HG03439 (cell line): Measurements from ENCODE around the gene POTEB3.
"Not testable (repeated sequence)": the region's sequence is repeated elsewhere in the genome, so short reads cannot be mapped to it uniquely, and the experiment has no call there.

Experiments used
- ATAC-seq: cut with Tn5 transposase; IDR thresholded peaks from one replicate; pipeline ENCODE4 v1.9.1; 2021; ENCODE audit warnings: mild to moderate bottlenecking, moderate library complexity; ENCODE audit not compliant: unreplicated experiment

The POTEB3 gene

DNA sequence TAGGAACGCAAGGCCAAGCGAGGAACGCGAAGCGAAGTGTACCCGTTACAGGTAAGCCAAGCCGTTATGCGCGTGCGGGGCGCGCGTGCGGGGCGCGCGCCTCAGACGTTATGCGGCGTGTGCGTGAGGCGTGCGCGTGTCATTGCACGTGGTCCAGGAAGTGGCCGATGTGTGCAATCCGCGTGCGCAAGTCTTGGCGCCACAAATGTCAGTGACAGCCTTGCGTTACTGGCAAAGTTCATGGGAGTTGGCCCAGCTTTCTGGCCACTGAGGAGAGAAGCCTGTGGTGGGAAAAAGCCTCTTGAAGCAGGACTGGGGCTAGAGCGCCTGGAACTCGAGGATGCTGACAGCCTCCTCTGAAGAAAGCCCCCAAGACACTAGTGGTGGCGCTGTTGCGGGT lies at the start of gene POTEB3:
Gene POTEB3 (minus strand): TSS at position 101 of the 400 bp plus-strand sequence. CDS start 488 bp downstream, outside the sequence.
- not testable (repeated sequence) for ATAC-seq

DNA sequence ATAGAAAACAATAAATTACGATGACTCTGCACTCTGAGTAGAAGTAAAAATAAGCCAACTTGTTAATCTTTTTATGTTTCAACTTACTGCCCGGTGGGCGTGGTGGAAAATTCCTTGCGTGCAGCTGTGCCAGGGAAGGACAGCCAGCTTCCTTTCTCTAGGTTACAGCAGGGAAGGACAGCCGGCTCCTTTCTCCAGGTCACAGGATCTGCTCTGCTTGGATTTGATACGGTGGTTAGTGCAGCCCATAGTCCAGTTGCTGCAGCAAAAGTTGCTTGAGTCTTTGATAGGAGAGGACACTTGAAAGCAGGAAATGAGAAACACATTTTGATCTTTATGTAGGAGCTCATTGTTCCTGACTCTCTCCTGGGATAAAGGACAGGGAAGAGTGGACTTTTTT lies 13.4 kb upstream of the POTEB3 start:
- not testable (repeated sequence) for ATAC-seq

DNA sequence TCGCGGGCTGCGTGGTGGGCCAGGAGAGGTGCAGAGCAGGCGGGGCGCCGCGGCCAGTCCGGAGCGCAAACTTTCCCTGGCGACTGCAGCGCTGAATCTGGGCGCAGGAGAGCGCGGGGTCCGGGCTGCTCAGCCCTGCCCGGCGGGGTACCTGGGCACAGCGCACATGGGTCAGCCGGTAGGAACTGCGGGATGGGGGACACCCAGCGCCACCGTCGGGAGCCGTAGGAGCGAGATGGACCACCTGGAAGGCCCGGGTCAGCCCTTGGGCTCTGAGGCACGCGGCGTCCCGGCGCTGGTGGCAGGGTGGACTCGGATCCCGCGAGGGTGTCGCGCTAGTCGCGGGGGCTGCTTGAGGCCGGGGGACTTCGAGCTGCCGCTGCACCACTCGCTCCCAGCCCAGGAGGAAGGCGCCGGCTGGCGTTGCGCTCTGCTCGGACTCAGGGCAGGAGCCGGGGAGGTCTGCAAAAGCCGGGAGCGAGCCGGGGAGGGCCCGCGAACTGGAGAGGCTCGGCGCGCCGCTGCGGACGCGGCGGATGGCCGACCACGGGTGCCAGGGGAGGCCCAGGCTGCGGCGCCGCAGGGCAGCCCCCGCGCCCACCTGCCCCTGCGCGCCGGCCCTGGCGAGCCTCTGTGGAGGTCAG lies 11.7 kb upstream of the POTEB3 start:
- not testable (repeated sequence) for ATAC-seq

DNA sequence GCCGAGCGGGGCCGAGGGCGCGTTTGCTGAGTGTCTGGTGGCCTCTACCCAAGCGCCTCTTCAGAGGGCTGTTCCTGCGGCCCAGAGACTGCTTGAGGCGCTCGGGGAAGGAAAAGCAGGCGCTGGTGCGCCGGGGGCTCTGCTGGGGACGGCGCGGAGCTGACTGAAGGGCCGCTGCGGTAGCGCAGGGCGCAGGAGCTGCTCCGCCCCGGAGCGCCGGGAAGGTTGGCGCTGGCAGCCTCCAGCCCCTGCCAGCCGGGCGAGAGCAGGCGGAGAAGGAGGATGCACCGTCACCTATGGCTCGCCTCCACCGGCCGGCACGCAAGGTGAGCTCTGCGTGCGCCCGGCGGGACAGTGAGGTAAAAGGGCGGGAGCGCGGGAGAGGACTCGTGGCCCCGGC lies 11.2 kb upstream of the POTEB3 start:
- ATAC-seq = not testable (repeated sequence)

DNA sequence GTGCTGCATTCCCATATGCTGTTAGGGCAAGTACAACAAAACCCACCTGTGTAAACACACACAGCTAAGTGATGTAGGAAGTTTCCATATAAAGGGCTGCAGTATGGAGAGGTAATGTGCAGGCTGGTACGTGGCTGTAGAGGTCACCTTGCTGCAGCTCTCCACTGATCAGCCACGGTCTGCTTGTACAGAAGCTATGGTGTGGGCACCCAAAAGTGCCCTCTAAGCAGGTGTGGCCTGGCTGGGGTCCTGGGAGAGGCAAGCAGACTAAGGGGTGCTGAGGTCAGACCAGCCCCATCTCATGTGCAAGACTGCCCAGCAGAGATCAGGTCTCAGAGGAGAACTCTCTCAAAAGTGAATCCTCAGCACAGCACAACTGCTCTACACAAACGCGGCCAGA lies 32.9 kb downstream of the POTEB3 start:
- ATAC-seq = not testable (repeated sequence)

GRCh38 chr15:21401531-21401930 lies 38.8 kb downstream of the POTEB3 start:
- not testable (repeated sequence) for ATAC-seq

- not testable (repeated sequence) for ATAC-seq
Observed at GRCh38 chr15:21399111-21399510, 41.2 kb downstream of the POTEB3 start.

DNA sequence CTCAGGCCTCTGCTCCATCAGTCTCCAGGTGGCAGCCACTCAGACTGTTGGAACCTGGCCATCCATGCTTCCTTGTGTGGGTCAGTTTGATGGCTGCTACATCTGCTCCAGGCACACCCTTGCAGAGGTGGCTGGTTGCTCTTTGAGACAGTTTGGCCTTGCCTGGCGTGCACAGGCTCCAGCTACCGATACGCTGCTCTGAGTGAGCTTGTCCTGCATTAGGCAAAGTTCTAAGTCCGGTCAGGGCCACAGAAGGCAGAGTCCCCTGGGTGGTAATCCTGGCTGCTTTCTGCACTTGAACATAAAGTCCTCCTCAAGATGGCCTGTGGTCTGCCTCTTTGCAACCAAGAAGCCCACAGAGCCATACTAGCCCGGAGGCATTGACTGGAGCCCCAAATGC lies 41.8 kb downstream of the POTEB3 start:
- ATAC-seq = not testable (repeated sequence)

- not testable (repeated sequence) for ATAC-seq
Observed at GRCh38 chr15:21397656-21398055, 42.6 kb downstream of the POTEB3 start.

GRCh38 chr15:21397186-21397585 lies 43.1 kb downstream of the POTEB3 start:
- not testable (repeated sequence) for ATAC-seq

GRCh38 chr15:21385961-21386360 lies 54.3 kb downstream of the POTEB3 start:
- ATAC-seq = not testable (repeated sequence)

- ATAC-seq = not testable (repeated sequence)
Observed at GRCh38 chr15:21383866-21384485, 56.3 kb downstream of the POTEB3 start.

DNA sequence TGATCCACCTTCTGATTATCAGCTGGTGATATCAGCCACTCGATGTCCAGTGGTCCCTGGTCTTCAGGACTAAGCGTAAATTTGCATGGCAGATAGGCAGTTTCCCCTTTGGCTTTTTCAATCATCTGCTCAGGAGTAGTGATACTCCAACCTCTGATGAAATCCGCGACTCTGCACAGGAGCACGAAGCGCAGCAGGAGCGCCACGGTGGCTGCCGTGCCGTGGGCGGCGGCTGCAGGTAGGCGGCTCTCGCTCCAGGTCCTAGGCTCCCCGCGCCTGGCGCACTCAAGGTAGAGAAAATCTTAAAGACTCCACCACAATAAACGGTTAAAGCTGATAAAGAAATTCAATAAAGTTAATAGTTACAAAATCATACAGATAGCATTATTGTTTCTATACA lies 66.6 kb downstream of the POTEB3 start:
- ATAC-seq = not testable (repeated sequence)

GRCh38 chr15:21369177-21369576 lies 71.1 kb downstream of the POTEB3 start:
- not testable (repeated sequence) for ATAC-seq

DNA sequence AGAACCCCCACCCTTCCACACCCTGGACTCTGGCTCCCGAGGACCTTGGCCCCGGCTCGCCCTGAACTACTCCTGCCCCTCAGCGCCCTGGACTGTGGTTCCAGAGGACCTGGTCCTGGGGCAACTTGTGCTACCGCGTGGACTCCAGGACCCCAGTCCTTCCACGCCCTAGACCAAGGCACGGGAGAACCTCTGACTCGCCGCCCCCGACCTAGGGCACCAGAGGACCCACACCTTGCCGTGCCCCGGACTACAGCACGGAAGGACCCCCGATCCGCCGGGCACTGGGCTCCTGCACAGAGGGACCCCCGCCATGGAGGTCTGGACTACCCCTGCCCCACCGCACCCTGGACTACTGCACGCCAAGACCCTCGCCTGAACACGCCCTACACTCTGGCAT lies 71.7 kb downstream of the POTEB3 start:
- not testable (repeated sequence) for ATAC-seq
